Smooth muscle cell (in vitro differentiated cells): ENCODE measurements around the gene FARS2. TPM values are rescaled to one million over a fixed set of nuclear protein-coding genes. Genes with fewer than 3 reads are reported as not detected.

Source experiments
- DNase-seq: peaks from one replicate; lab custom pipeline; 2025; ENCODE audit not compliant: unreplicated experiment; lab: John Stamatoyannopoulos, UW
- H2AFZ ChIP-seq: fragments of 200-600 bp; sonication (generic); 2 replicates; pipeline ENCODE4 v1.6.0; 2016; ENCODE audit warnings: antibody characterized with exemption, low read depth, mild to moderate bottlenecking
- H3F3A ChIP-seq: fragments of 200-600 bp; sonication (generic); 2 replicates; pipeline ENCODE4 v1.6.0; 2017; ENCODE audit warnings: antibody characterized with exemption, low read depth
- H3K27ac ChIP-seq: fragments of 200-600 bp; sonication (generic); 2 replicates; pipeline ENCODE4 v1.5.1; 2016; ENCODE audit warnings: low read depth, mild to moderate bottlenecking
- H3K27me3 ChIP-seq: fragments of 200-600 bp; sonication (generic); 2 replicates; pipeline ENCODE4 v1.6.1; 2016; ENCODE audit warnings: low read depth, mild to moderate bottlenecking
- H3K36me3 ChIP-seq: fragments of 200-600 bp; sonication (generic); 2 replicates; pipeline ENCODE4 v1.5.1; 2016; ENCODE audit warnings: low read depth
- H3K4me1 ChIP-seq: fragments of 200-600 bp; sonication (generic); 2 replicates; pipeline ENCODE4 v1.5.1; 2016; ENCODE audit warnings: low read depth
- H3K4me2 ChIP-seq: fragments of 200-600 bp; sonication (generic); 2 replicates; pipeline ENCODE4 v1.6.0; 2016; ENCODE audit warnings: mild to moderate bottlenecking
- H3K4me3 ChIP-seq: fragments of 200-600 bp; sonication (generic); 2 replicates; pipeline ENCODE4 v1.5.1; 2016; ENCODE audit warnings: mild to moderate bottlenecking
- H3K79me2 ChIP-seq: fragments of 200-600 bp; sonication (generic); 2 replicates; pipeline ENCODE4 v1.6.0; 2016; ENCODE audit warnings: low read depth, mild to moderate bottlenecking
- H3K9ac ChIP-seq: fragments of 200-600 bp; sonication (generic); 2 replicates; pipeline ENCODE4 v1.6.0; 2016; ENCODE audit warnings: low read depth
- H3K9me3 ChIP-seq: fragments of 200-600 bp; sonication (generic); replicated peaks from 2 replicates; pipeline ENCODE4 v1.5.1; 2016; ENCODE audit warnings: low read depth
- H4K20me1 ChIP-seq: fragments of 200-600 bp; sonication (generic); 2 replicates; pipeline ENCODE4 v1.6.0; 2016; ENCODE audit warnings: low read depth
- WGBS: methylation state at CpG from one replicate; pipeline ENCODE4 v1.1.7; 2016; ENCODE audit warnings: low lambda C conversion rate; 5-methylcytosine and 5-hydroxymethylcytosine counted together
- polyA plus RNA-seq: library from polyadenylated mRNA; unstranded; fragments of >200 nt; fragmentation: Nextera tagmentation; extraction: Ambion mirVana; gene quantifications from 2 replicates; pipeline ENCODE4 v1.2.1, GENCODE V29; 2016
- total RNA-seq: library from RNA; depleted of rRNA; stranded (reverse); fragments of >200 nt; gene quantifications from 2 replicates; pipeline ENCODE4 v1.2.3, GENCODE V29; 2014
- TF ChIP-seq, protein P1 (sequence below): fragments of 200-600 bp; sonication (generic); IDR thresholded peaks from 2 replicates; pipeline ENCODE4 v1.5.1; 2017; ENCODE audit warnings: borderline replicate concordance, mild to moderate bottlenecking, antibody characterized with exemption; ENCODE audit not compliant: insufficient read depth, poor library complexity, severe bottlenecking

Gene FARS2
- total and polyA plus RNA-seq, 2 experiments from 2014 or later, result 9.6 to 13.2 TPM

DNA sequence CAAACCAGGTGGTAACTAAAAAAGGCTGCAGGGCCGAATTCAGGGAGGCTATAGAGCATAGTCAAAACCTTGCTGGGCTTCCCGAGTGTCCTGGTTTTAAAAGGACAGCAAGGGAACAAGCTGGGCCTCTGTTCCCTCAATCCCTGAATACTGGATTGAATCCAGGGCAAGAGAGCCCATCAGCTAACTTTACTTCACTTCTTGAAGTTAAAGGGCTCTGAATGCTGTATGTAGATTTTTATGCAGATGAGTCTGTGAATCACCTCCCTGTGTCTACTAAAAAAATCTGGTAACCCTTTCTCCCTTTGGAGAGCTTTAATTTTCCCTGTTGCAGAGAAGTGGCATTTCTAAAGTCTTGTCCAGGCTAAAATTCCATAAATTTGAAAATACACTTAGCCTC lies 30.0 kb upstream of the FARS2 start:
- H3F3A ChIP-seq, result no peaks in the 10 kb centered on the region
- no peak overlapping the region for H3K4me2 ChIP-seq
- H2AFZ ChIP-seq, result no peak overlapping the region
- H3K27ac ChIP-seq, result no peak overlapping the region
- DNase-seq, result no peak
- H3K9ac ChIP-seq, result no peak overlapping the region
- no peaks in the 10 kb centered on the region for H3K27me3 ChIP-seq
- H4K20me1 ChIP-seq, result no peaks in the 10 kb centered on the region
- no peaks in the 10 kb centered on the region for H3K9me3 ChIP-seq
- TF ChIP-seq, protein P1, sequence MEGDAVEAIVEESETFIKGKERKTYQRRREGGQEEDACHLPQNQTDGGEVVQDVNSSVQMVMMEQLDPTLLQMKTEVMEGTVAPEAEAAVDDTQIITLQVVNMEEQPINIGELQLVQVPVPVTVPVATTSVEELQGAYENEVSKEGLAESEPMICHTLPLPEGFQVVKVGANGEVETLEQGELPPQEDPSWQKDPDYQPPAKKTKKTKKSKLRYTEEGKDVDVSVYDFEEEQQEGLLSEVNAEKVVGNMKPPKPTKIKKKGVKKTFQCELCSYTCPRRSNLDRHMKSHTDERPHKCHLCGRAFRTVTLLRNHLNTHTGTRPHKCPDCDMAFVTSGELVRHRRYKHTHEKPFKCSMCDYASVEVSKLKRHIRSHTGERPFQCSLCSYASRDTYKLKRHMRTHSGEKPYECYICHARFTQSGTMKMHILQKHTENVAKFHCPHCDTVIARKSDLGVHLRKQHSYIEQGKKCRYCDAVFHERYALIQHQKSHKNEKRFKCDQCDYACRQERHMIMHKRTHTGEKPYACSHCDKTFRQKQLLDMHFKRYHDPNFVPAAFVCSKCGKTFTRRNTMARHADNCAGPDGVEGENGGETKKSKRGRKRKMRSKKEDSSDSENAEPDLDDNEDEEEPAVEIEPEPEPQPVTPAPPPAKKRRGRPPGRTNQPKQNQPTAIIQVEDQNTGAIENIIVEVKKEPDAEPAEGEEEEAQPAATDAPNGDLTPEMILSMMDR, result no peak
- no peaks in the 10 kb centered on the region for H3K36me3 ChIP-seq
- no peak overlapping the region for H3K4me3 ChIP-seq
- no peaks in the 10 kb centered on the region for H3K79me2 ChIP-seq
- H3K4me1 ChIP-seq, result no peaks in the 10 kb centered on the region
- 90% methylated on average over 2 of the region's 2 CpGs for WGBS

DNA sequence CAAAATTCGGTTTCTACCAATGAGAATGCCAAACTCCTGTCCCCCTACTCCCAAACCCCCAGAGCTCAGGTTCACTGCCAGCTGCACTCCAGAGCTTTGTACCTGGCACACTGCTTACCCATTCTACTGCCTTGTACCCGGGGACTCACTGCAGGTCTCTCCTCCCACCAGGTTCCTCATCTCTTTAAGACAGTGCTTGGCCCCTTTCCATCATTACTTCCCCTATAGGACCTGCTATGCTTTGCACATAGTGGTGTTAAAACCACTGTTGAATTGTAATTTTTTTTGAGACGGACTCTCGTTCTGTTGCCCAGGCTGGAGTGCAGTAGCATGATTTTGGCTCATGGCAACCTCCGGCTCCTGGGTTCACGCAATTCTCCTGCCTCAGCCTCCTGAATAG lies 26.4 kb upstream of the FARS2 start:
- Histone ChIP-seq H3K4me1 (no peaks in the 10 kb centered on the region), H3K27me3 (no peaks in the 10 kb centered on the region), H3K9me3 (no peaks in the 10 kb centered on the region), H3F3A (no peaks in the 10 kb centered on the region), H3K79me2 (no peaks in the 10 kb centered on the region), H3K36me3 (no peaks in the 10 kb centered on the region), H3K27ac (no peak overlapping the region), H3K4me2 (no peak overlapping the region), H3K9ac (no peak overlapping the region), H4K20me1 (peaks cover 3% of the 10 kb centered on the region), H3K4me3 (no peak overlapping the region), H2AFZ (no peak overlapping the region)
- DNase-seq, result no peak
- TF ChIP-seq, protein P1, result no peak
- 92% methylated on average over 6 of the region's 6 CpGs for WGBS

DNA sequence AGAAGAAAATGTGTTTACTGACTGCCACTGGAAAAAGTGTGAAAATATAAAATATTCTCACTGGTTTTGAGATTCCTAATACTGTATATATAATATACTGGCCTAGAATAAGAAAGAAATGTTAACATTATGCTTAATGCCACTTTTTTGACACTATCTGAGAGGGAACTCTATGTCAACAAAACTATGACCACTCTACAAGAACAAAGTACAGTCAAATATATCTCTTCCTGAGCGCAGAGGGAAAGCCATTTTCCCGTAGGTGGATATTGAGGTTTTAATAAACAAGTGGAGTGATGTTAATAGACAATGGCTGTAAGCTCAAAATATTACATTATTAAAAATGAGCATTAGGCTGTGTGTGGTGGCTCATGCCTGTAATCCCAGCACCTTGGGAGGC lies 25.5 kb upstream of the FARS2 start:
- H3K36me3 ChIP-seq, result no peaks in the 10 kb centered on the region
- no peak overlapping the region for H2AFZ ChIP-seq
- no peak overlapping the region for H3K4me3 ChIP-seq
- no peak overlapping the region for H3K9ac ChIP-seq
- no peaks in the 10 kb centered on the region for H3F3A ChIP-seq
- TF ChIP-seq, protein P1, result no peak
- no peaks in the 10 kb centered on the region for H3K9me3 ChIP-seq
- no peak overlapping the region for H3K27ac ChIP-seq
- no peak for DNase-seq
- no peaks in the 10 kb centered on the region for H3K79me2 ChIP-seq
- peaks cover 3% of the 10 kb centered on the region for H4K20me1 ChIP-seq
- H3K4me2 ChIP-seq, result no peak overlapping the region
- H3K4me1 ChIP-seq, result no peaks in the 10 kb centered on the region
- no peaks in the 10 kb centered on the region for H3K27me3 ChIP-seq
- WGBS, result 100% methylated on average over 2 of the region's 2 CpGs

DNA sequence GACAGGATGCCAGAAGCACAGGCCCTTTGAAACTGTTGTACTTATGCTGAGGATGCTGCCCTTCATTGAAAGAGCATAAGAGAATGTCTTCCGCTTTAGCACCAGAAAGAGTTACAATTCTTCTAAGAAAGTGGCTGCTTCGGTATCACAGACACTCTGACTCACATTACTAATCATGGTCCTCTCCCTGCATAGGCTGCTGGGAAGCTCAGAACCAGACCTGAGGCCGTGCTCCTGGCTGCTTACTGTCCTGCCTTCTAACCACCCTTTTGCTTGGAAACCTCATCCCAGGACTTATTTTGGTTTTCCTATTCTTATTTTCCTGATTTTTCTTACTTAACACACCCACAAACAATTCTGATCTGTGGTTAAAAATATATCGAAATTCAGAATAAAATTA lies 23.5 kb upstream of the FARS2 start:
- H2AFZ ChIP-seq, result no peak overlapping the region
- no peaks in the 10 kb centered on the region for H3K4me1 ChIP-seq
- H3K36me3 ChIP-seq, result no peaks in the 10 kb centered on the region
- H3K9me3 ChIP-seq, result no peaks in the 10 kb centered on the region
- H3K79me2 ChIP-seq, result no peaks in the 10 kb centered on the region
- WGBS, result 69% methylated on average over 4 of the region's 4 CpGs
- no peak overlapping the region for H3K9ac ChIP-seq
- no peak overlapping the region for H3K4me2 ChIP-seq
- H3F3A ChIP-seq, result no peaks in the 10 kb centered on the region
- TF ChIP-seq, protein P1, result no peak
- H3K27ac ChIP-seq, result no peak overlapping the region
- no peaks in the 10 kb centered on the region for H3K27me3 ChIP-seq
- H4K20me1 ChIP-seq, result peaks cover 3% of the 10 kb centered on the region
- no peak for DNase-seq
- no peak overlapping the region for H3K4me3 ChIP-seq
